HG02884 (cell line): ENCODE measurements around the gene ZNF45.
A peak's percentile ranks its signal among the peaks of the same experiment; 100 is the strongest.
"Not testable (repeated sequence)": the region's sequence is repeated elsewhere in the genome, so short reads cannot be mapped to it uniquely, and the experiment has no call there.

Experiments used
- ATAC-seq: cut with Tn5 transposase; IDR thresholded peaks from one replicate; pipeline ENCODE4 v1.9.1; 2021; ENCODE audit warnings: mild to moderate bottlenecking, moderate library complexity; ENCODE audit not compliant: unreplicated experiment

ZNF45 gene

GRCh38 chr19:43914051-43914450, 21.0 kb downstream of the ZNF45 start:
- ATAC-seq, result no peak

DNA sequence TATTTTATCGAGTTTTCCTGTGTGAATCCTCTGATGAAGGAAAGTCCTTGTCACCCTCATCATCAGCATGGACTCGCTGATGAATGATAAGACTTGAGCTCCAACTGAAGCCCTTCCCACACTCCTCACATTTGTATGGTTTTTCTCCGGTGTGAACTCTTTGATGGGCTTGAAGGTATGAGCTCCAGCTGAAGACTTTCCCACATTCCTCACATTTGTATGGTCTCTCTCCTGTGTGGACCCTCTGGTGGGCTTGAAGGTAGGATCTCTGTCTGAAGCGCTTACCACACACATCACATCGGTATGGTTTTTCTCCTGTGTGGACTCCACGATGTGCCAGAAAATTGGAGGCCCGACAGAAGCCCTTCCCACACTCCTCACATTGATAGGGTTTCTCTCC, 21.7 kb downstream of the ZNF45 start:
- ATAC-seq, result no peak

- no peak for ATAC-seq
Observed at GRCh38 chr19:43910884-43911283, 24.2 kb downstream of the ZNF45 start.

GRCh38 chr19:43908659-43909058, 26.4 kb downstream of the ZNF45 start:
- no peak for ATAC-seq

- no peak for ATAC-seq
Observed at GRCh38 chr19:43906774-43907173, 28.3 kb downstream of the ZNF45 start.

DNA sequence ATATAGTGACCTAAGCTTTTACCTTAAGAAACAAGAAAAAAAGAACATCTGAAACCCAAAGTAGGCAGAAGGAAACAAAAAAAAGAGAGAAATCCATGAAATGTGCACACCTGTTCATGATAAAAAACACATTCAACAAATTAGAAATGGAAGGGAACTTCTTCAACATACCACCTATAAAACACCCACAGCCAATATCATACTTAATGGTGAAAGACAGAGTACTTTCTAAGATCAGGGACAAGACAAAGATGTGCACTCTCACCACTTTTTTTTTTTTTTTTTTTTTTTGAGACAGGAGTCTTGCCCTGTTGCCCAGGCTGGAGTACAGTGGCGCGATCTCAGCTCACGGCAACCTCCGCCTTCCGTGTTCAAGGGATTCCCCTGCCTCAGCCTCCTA, 29.2 kb downstream of the ZNF45 start:
- ATAC-seq, result no peak

DNA sequence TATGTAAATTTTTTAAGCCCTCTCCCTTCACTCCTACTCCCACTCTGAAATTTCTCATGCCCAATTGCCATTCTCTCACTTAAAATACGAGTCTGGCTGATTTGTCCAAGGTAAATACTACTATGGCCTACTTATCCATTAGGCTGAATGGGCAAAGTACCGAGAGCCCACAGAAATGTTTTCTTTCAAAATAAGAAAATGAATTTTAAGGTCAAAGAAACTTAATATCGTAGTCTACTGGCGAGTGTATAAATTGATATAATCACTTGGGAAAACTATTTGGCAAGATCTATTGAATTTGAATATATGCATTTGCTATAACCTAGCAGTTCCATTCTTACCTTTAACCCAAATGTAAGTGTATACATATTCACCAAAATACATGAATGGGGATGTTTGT, 32.7 kb downstream of the ZNF45 start:
- no peak for ATAC-seq

DNA sequence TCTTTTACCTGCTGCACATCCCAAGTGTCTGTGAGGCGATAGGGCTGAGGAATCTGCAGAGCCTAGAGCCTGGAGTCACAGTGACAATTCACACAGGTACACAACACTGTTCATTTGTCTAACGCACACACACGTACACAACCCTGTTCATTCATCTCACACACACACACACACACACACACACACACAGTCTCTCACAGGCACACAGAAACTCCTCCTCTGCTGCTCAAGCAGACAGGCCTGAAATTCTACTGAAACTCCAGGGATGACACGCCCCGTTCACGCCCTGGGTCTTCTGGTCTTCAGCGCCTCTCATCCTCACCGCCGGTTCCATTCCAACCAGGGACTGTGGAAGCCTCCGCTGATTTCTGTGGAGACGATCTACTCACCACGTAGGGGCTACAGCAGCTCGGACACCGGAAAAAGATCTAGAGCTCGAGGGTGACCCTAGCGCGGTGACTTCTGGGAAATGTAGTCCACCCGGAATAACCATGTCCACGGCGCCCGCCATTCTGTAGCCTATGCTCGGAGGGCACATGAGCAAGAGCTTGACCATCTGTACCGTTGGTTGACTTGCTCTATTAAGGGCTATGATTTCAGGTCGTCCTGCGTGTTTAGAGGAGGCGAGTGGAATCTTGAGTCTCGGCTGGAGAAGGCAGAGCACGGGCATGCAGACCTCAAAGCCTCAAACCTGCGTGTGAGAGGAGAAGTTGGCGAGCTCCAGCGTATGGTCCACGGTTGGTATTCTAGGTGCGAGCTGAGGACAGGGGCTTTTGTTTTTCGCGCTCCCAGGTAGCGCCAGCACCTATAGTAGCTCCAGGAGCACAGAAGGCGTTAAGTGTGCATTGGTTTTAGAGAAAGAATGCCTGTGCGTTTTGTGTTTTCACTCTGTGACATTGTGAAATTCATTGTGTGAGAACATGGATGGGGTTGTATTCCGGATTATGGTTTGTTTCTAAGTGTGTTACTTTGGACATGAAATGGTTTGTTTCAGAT, 33.4 kb downstream of the ZNF45 start:
- ATAC-seq, result peak; percentile 75

DNA sequence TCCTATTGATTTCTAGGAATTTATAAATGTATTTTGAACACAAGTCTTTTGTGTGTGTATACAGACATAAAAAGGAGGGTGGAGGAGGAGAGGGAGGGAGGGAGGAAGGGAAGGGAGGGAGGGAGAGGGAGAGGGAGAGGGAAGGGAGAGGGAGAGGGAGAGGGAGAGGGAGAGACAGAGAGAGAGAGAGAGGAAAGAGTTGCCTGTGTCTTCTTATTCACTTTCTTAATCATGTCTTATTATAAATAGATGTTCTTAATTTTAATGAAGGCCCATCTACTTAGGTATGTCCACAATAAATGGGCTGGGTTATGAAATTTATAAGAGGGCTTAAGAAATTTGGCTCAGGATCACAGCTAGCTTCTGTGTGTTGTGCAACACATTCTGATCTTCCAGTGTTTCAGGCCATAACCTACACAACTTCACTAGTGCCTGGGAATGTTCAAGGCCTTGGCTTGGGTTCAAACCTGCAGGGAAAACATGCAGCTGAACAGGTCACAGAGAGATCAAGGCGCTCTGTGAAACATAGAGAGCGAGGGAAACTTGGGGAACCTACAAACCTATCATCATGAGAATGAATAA, 39.3 kb downstream of the ZNF45 start:
- ATAC-seq, result no peak

DNA sequence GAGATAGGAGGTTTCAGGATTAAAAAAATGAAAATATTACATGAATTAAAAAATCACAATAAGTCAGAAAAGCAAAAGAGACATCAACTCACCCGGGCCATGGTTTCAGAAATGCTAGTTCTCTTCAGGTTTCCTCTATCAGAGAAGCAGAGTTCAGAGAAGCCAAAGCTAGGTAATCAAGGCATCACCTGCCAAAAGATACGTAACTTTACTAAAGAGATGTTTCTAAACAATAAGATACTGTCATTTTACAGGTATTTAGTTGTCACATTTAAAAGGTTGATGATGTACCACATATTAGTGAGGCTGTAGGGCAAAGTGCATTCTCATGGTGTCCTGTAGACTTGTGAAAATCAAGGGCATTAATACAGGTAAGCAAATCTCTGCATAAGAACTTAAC, 51.2 kb downstream of the ZNF45 start, which contains the start of gene ZNF404:
Gene ZNF404, minus strand, starts transcription at position 101 of the 400 bp plus-strand sequence.
- no peak for ATAC-seq

DNA sequence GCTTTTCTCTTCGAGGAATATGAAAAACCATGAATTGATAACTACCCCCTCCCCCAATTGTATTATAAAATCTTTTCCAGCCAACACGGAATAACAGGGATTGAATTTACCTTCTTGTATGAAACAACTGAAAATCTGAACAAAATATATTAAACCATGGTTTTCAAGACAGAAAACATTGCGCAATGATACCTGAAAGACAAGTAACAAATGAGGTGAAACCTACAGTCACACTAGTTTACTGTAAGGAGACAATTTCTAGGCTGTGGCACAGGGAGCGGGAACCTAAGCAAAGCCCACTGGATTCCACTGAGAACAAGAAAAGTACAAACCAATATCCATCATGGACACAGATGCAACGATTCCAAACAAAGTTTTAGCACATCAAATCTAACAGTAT, 54.6 kb downstream of the ZNF45 start:
- no peak for ATAC-seq

- no peak for ATAC-seq
Observed at GRCh38 chr19:43872547-43873336, 62.3 kb downstream of the ZNF45 start.

DNA sequence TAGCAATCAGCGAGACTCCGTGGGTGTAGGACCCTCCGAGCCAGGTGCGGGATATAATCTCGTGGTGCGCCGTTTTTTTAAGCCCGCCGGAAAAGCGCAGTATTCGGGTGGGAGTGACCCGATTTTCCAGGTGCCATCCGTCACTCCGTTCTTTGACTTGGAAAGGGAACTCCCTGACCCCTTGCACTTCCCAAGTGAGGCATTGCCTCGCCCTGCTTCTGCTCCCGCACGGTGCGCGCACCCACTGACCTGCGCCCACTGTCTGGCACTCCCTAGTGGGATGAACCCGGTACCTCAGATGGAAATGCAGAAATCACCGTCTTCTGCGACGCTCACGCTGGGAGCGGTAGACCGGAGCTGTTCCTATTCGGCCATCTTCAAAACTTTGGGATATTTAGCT, 68.2 kb downstream of the ZNF45 start:
- not testable (repeated sequence) for ATAC-seq
